HFF-Myc (cell line): ENCODE data around the gene LIN52.

Experiments
- DNase-seq: peaks from one replicate; pipeline ENCODE4 v3.0.0-alpha.2; 2011; ENCODE audit warnings: low read depth; ENCODE audit errors: extremely low read depth
- H3K4me3 ChIP-seq: replicated peaks from 2 replicates; pipeline ENCODE4 v1.5.1; 2011; ENCODE audit warnings: low read depth, mild to moderate bottlenecking, control low read depth, low read length
- TF ChIP-seq, protein P1 (sequence below): IDR thresholded peaks from 2 replicates; pipeline ENCODE4 v1.5.1; 2012; ENCODE audit warnings: mild to moderate bottlenecking, low read depth, low read length, control low read depth; ENCODE audit errors: missing control alignments

Gene LIN52

DNA sequence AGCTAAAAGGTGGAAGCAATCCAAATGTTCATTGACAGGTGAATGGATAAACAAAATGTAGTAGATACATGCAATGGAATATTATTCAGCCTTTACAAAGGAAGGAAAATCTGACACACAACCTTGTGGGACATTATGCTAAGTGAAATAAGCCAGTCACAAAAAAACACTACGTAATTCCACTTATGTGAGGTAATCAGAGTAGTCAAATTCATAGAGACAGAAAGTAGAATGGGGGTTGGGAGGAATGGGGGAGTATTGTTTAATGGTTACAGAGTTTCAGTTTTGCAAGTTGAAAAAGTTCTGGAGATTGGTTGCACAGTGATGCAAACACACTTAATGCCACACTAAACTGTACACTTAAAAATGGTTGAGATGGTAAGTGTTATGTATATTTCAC lies 62.8 kb downstream of the LIN52 start:
- DNase-seq = no peak
- no peak overlapping the region for H3K4me3 ChIP-seq
- TF ChIP-seq, protein P1, sequence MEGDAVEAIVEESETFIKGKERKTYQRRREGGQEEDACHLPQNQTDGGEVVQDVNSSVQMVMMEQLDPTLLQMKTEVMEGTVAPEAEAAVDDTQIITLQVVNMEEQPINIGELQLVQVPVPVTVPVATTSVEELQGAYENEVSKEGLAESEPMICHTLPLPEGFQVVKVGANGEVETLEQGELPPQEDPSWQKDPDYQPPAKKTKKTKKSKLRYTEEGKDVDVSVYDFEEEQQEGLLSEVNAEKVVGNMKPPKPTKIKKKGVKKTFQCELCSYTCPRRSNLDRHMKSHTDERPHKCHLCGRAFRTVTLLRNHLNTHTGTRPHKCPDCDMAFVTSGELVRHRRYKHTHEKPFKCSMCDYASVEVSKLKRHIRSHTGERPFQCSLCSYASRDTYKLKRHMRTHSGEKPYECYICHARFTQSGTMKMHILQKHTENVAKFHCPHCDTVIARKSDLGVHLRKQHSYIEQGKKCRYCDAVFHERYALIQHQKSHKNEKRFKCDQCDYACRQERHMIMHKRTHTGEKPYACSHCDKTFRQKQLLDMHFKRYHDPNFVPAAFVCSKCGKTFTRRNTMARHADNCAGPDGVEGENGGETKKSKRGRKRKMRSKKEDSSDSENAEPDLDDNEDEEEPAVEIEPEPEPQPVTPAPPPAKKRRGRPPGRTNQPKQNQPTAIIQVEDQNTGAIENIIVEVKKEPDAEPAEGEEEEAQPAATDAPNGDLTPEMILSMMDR = no peak

DNA sequence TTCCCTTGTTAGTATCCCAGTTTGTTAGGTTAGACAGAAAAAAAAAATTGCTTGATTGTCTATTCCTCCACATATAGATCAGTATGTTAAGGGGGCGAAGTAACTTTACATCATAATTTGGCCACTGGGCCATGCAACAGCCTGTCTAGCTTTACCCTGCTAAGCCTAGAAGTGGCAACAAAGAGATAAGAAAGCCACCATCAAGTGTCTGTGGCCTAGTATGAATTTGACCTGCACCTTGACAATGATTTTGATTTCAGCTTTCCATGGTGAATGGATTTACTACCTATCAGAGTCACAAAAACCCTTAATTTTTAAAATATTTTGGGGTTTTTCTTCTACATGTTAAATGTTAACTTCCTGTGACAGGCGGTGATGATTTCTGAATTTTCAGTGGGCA lies 63.9 kb downstream of the LIN52 start:
- DNase-seq = no peak
- TF ChIP-seq, protein P1 = no peak
- H3K4me3 ChIP-seq = no peak overlapping the region

DNA sequence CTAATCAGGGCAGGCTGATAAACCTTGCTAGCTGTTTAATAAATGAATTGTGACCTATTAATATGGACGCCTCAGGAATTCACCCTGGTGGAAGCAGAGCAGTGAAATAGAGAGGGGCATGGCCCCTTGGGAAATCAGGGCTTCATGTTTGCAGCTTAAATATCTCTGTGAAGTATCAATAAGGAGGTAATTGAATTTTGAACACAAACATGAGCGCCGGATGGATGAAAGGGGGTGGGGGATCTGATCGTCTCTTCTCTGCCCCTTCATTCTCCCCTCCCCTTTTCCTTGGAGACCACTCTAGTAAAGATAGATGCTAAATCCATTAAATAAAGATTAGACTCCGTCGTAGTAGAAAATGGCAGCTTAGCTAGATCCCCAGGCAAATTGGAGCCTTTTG lies 70.5 kb downstream of the LIN52 start:
- TF ChIP-seq, protein P1 = no peak
- no peak for DNase-seq
- no peak overlapping the region for H3K4me3 ChIP-seq

DNA sequence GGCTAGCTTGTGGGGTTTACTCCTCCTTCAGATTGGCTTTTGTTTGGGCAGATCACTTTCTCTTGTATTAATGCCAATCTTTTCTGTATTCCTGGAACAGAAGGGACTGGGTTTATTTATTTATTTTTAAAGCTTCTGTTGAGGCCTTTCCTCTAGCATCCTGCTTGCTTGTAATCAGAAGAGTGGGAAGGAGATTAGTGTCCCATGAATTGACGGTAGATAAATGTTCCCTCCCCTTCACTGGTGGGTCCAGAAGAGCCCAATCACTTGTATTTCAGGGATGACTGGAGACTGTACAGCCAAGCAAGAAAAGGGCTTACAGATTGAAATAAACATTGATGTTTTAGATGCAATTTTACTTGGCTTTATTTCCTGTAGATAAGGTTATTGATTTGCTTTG lies 71.0 kb downstream of the LIN52 start:
- H3K4me3 ChIP-seq = no peak overlapping the region
- no peak for DNase-seq
- TF ChIP-seq, protein P1 = no peak

DNA sequence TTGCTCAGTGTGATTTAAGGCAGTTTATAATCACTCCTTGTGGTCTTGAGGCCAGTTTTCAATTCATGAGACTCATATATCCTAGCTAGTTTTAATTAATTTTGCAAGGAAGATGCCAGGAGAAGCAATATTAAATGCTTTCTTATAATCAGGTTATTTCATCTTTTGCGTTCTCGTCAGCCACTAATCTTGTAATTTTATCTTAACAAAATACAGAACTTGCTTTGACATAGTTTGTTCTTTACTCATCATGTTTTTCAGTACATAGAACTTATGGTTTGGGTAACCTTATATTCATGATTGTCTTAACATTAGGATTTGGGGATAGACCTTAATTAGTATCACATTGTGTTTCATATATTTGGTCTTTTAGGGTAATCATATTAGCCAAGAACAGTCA lies 76.0 kb downstream of the LIN52 start:
- TF ChIP-seq, protein P1 = no peak
- no peak for DNase-seq
- H3K4me3 ChIP-seq = no peak overlapping the region

DNA sequence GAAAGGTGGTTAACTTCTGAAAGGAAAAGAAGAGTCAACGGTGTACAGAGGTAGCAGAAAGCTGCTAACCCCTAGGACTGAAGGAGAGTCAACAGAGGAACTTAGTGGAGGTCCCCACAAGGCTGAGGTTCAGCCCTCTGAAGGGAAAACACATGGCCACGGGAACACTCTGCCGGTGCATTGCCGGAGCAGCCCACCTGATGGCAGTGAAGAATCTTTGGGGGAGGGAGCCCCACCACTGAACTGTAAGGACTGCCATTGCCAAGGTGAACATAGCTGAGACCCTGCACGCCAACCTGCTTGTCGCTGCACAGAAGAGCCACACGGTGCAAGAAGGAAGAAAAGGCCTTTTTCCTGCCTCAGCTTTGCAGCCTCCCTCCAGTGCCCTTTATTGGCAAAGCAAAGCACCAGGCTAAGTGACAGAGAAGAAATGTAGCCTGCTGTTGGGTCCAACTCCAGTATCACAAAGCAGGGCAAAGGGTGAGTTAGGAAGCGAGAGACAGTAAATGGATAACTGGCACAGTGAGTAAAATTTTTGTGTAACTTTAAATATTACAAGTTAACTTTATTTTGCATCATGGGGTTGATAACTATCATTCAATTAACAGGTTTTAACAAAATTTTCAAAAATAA lies 76.9 kb downstream of the LIN52 start:
- H3K4me3 ChIP-seq = no peak overlapping the region
- TF ChIP-seq, protein P1 = no peak
- no peak for DNase-seq

DNA sequence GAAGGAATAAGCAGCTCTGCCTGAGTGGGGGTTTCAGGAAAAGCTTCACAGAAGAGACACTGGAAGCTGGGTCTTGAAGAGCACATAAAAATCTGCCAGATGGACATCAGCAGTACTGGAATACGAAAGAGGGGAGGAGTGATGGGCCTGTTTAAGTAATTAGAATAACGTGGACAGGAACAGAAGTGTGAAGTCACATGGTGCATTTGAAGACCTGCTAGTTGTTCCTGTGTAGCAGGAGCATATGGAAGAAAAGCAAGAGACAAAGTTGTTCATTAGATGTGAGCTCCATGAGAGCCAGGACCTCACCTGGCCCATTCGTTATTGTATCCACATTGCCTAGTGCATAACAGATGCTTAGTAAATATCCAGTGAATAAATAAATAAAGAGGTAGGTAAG lies 85.2 kb downstream of the LIN52 start:
- no peak overlapping the region for H3K4me3 ChIP-seq
- TF ChIP-seq, protein P1 = no peak
- DNase-seq = no peak
